ENCODE results near the gene CHCT1. TPM values are rescaled to one million over a fixed set of nuclear protein-coding genes. Genes with fewer than 3 reads are reported as not detected.
A peak's percentile ranks its signal among the peaks of the same experiment; 100 is the strongest.
"Not testable (repeated sequence)": the region's sequence is repeated elsewhere in the genome, so short reads cannot be mapped to it uniquely, and the experiment has no call there.

Gene CHCT1
- total RNA-seq, 2 experiments from 2014 or later: not detected

DNA sequence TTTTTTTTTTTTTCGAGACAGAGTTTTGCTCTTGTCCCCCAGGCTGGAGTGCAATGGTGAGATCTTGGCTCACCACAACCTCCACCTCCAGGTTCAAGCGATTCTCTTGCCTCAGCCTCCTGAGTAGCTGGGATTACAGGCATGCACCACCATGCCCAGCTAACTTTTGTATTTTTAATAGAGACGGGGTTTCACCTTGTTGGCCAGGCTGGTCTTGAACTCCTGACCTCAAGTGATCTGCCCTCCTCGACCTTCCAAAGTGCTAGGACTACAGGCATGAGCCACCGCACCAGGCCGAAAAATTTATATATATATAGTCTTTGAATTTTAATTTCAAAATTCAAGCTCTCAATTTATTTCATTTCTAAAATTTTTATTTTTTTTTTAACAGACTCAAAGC, 6.2 kb downstream of the CHCT1 start:
- DNase-seq; H3K27me3 Mint-ChIP-seq; H3K4me1 Mint-ChIP-seq (ENCODE audit: low read depth); H3K4me3 Mint-ChIP-seq; H3K36me3 Mint-ChIP-seq; H3K27ac Mint-ChIP-seq; H3K9me3 Mint-ChIP-seq; POLR2A ChIA-PET: not testable (repeated sequence)
- intact Hi-C loops (cut with micrococcal nuclease): loop anchor here (10.0 kb wide), 1 partner anchor 156 kb away; no protein-coding TSS in a partner anchor
- CTCF ChIA-PET: interaction anchor here (1.0 to 1.1 kb wide), 2 partner anchors 197 to 210 kb away, joined by 3 read pairs; no protein-coding TSS in a partner anchor

- DNase-seq; POLR2A ChIA-PET; H3K9me3 Mint-ChIP-seq; H3K27ac Mint-ChIP-seq; H3K4me3 Mint-ChIP-seq; H3K4me1 Mint-ChIP-seq (ENCODE audit: low read depth); H3K36me3 Mint-ChIP-seq; H3K27me3 Mint-ChIP-seq: not testable (repeated sequence)
- intact Hi-C loops (cut with micrococcal nuclease): loop anchor here (10.0 kb wide), 1 partner anchor 396 kb away; no protein-coding TSS in a partner anchor
- CTCF ChIA-PET: interaction anchor here (0.7 to 2.4 kb wide), 4 partner anchors 9 to 394 kb away, joined by 3 to 7 read pairs (median 3); no protein-coding TSS in a partner anchor
Measured at GRCh38 chr17:60430561-60430960, 8.3 kb downstream of the CHCT1 start.

DNA sequence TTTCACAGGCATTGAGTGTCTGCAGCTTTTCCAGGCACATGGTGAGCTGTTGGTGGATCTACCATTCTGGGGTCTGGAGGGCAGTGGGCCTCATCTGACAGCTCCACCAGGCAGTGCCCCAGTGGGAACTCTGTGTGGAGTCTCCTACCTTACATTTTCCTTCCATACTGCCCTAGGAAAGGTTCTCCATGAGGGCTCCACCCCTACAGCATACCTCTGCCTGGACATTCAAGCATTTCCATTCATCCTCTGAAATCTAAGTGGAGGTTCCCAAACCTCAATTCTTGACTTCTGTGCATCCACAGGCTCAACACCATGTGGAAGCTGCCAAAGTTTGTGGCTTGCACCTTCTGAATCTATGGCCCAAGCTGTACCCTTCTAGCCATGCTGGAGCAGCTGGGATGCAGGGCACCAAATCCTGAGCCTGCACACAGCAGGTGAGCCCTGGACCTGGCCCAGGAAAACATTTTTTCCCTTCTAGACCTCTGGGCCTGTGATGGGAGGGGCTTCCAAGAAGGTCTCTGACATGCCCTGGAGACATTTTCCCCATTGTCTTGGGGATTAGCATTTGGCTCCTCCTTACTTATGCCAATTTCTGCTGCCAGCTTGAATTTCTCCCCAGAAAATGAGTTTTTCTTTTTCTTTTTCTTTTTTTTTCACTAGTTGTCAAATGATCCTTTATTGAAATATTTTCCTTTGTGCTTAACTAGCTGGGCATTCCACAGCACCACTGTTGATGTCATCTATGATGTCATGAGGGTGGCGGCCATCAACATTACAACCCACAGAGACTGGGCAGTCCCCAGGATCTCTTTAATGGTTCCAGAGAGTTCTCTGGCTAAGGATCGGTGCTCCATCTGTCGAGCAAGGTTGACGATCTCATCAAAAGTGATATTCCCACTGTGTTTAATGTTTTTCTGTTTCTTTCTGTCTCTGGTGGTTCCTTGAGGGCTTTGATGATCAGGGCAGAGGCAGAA, 11.0 kb downstream of the CHCT1 start:
- CTCF ChIA-PET: interaction anchor here (1.2 kb wide), 2 partner anchors 9 to 204 kb away, joined by 3 to 4 read pairs; no protein-coding TSS in a partner anchor
- H3K9me3 Mint-ChIP-seq; H3K27me3 Mint-ChIP-seq; H3K4me1 Mint-ChIP-seq (ENCODE audit: low read depth); H3K36me3 Mint-ChIP-seq; POLR2A ChIA-PET; DNase-seq; H3K4me3 Mint-ChIP-seq; H3K27ac Mint-ChIP-seq: not testable (repeated sequence)
- intact Hi-C loops (cut with micrococcal nuclease): loop anchor here (10.0 kb wide), 1 partner anchor 399 kb away; no protein-coding TSS in a partner anchor

DNA sequence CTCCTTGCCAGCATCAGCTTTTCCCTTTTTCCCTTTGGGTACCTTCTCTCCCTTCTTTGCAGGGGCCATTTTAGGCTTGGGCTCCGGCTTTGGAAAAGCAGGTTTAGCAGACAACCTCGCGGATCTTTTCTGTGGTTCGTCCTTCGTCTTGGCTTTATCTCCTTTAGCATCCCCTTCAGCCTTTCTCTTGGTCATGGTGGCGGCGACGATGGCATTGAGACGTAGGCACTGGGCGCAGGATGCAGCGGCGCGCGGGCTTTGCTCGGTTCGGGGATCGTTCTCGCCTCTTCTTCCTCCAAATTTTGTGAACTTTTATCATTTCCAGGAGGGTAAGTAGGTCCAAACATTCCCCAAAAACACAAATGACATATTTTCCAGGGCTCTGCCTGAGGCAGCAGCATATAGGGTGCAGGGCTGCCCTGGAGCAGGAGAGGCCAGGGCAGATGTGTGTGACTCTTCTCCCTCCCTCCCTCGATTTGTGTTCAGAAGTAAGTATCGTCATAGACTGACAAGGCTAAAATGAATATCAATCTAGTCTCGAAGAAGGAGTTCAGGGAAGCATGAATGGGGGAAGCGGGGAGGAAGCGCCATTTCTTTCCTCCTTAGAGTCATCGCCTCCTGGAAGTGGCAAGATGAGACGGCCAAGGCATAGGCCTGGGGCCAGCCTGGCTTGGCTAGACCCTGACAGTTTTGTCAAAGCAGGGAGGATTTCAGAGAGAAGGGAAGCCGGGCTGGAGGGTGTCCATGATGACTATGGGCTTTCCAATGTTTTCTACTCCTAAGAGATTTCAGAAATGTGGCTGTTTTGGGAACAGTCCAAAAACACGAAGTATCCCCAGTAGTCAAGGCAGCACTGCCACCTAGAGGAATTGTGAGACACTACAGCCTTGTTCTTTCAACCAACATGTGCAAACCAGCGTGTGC, 13.2 kb downstream of the CHCT1 start:
- intact Hi-C loops (cut with micrococcal nuclease): loop anchor here (1.0 to 10.0 kb wide), 3 partner anchors 203 to 401 kb away; no protein-coding TSS in a partner anchor
- peak; percentile 62 for DNase-seq
- Mint-ChIP-seq H3K27ac (no peak overlapping the region), H3K9me3 (peaks cover 3% of the 10 kb centered on the region), H3K27me3 (peaks cover 2% of the 10 kb centered on the region), H3K36me3 (no peaks in the 10 kb centered on the region), H3K4me1 (ENCODE audit: low read depth) (peaks cover 3% of the 10 kb centered on the region), H3K4me3 (no peak overlapping the region)
- ChIA-PET CTCF (interaction anchor here (0.7 to 1.0 kb wide), 10 partner anchors 11 to 399 kb away, joined by 3 to 5 read pairs (median 3); no protein-coding TSS in a partner anchor), POLR2A (no interaction called here)

DNA sequence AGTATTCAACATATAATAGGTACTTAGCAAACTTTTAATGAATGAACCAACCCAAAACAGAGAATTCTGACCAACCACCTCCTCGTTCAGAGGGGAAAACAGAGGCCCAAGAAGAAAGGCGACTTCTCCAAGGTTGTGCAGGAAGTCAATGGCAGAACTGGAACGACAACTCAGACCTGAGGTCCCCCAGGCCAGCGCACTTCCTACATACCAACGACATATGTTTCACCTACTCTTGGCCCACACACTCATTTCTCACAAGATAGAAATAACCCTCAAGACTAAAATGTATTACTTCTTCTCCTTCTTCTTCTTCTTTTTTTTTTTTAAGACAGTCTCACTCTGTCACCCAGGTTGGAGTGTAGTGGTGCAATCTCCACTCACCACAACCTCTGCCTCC, 14.4 kb downstream of the CHCT1 start:
- H3K4me3 Mint-ChIP-seq: no peak overlapping the region
- H3K27ac Mint-ChIP-seq: no peak overlapping the region
- DNase-seq: no peak
- intact Hi-C loops (cut with micrococcal nuclease): loop anchor here (1.0 to 10.0 kb wide), 3 partner anchors 204 to 402 kb away; no protein-coding TSS in a partner anchor
- CTCF ChIA-PET: interaction anchor here (0.7 to 1.0 kb wide), 3 partner anchors 16 to 400 kb away, joined by 3 to 4 read pairs (median 3); no protein-coding TSS in a partner anchor
- peaks cover 2% of the 10 kb centered on the region for H3K27me3 Mint-ChIP-seq
- H3K36me3 Mint-ChIP-seq: no peaks in the 10 kb centered on the region
- POLR2A ChIA-PET: no interaction called here
- H3K9me3 Mint-ChIP-seq: peaks cover 3% of the 10 kb centered on the region
- H3K4me1 Mint-ChIP-seq (ENCODE audit: low read depth): peaks cover 3% of the 10 kb centered on the region

- H3K4me1 Mint-ChIP-seq (ENCODE audit: low read depth): peaks cover 3% of the 10 kb centered on the region
- CTCF ChIA-PET: no interaction called here
- POLR2A ChIA-PET: no interaction called here
- peaks cover 2% of the 10 kb centered on the region for H3K27me3 Mint-ChIP-seq
- no peak overlapping the region for H3K27ac Mint-ChIP-seq
- no peaks in the 10 kb centered on the region for H3K9me3 Mint-ChIP-seq
- intact Hi-C loops (cut with micrococcal nuclease): loop anchor here (5.0 to 10.0 kb wide), 2 partner anchors 207 to 405 kb away; no protein-coding TSS in a partner anchor
- DNase-seq: no peak
- no peaks in the 10 kb centered on the region for H3K36me3 Mint-ChIP-seq
- H3K4me3 Mint-ChIP-seq: no peak overlapping the region
Measured at GRCh38 chr17:60439501-60439900, 17.2 kb downstream of the CHCT1 start.

DNA sequence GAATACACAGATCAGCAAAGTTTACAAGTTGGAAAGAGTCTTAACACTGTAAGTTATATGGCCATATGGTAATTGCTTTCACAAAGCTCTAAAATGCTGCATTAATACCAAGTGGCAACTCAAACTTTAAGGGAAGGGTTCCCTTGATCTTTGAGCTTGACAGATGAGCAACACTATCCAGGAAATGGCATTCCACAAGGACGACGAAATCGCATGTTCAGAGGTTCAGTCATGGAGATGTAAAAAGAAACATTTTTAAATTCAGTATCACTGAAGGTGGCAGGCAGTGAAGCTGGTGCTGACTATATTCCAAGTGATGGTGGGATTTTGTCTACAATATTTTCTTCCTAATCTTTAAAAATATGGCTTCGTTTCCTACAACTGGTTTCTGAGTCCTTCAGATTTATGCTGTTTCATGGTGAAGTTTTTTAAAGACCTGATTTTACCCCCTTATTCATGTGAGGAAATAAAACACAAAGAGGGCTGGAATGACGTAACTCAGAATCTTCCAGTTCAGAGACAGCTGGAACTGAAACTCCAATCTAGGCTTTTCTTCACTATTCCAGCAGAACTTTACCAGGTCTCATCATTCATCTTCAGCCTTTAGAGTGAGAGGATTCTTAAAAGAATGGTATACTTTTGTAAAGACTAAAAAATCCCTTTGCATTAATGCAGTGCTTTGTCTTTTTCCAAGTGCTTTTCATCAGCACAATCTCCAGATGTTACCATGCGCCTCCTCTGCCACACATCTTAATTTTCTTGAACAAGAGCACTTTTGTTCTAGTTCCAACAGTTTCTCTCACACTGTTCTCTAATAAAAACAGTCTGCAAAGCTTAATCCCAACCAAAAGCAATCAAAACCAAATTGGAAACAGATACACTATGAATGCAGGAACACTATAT, 20.2 kb downstream of the CHCT1 start:
- ChIA-PET CTCF (interaction anchor here (1.0 kb wide), 1 partner anchor 303 kb away, joined by 3 read pairs; no protein-coding TSS in a partner anchor), POLR2A (no interaction called here)
- H3K9me3 Mint-ChIP-seq: no peaks in the 10 kb centered on the region
- H3K27me3 Mint-ChIP-seq: no peaks in the 10 kb centered on the region
- no peak for DNase-seq
- H3K4me1 Mint-ChIP-seq (ENCODE audit: low read depth): no peaks in the 10 kb centered on the region
- intact Hi-C loops (cut with micrococcal nuclease): no loop called here
- no peak overlapping the region for H3K27ac Mint-ChIP-seq
- no peak overlapping the region for H3K4me3 Mint-ChIP-seq
- peaks cover 2% of the 10 kb centered on the region for H3K36me3 Mint-ChIP-seq

DNA sequence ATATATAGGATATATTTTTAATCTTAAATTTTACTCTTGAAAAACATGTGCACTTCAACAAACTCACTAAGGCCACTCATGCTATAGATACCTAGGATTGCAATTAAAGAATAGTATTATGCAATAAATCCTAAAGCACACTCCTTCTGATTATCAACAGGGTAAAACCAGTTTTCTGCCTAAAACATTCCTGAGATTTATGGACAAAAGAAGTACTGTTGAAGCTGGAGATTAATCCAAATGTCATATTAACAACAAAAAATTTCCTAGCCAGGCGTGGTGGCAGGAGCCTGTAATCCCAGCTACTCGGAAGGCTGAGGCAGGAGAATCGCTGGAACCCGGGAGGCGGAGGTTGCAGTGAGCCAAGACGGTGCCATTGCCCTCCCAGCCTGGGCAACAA, 21.4 kb downstream of the CHCT1 start:
- Mint-ChIP-seq H3K4me3 (no peak overlapping the region), H3K27me3 (no peaks in the 10 kb centered on the region), H3K4me1 (ENCODE audit: low read depth) (no peaks in the 10 kb centered on the region), H3K36me3 (peaks cover 9% of the 10 kb centered on the region), H3K9me3 (no peaks in the 10 kb centered on the region), H3K27ac (no peak overlapping the region)
- intact Hi-C loops (cut with micrococcal nuclease): no loop called here
- POLR2A ChIA-PET: no interaction called here
- CTCF ChIA-PET: no interaction called here
- no peak for DNase-seq

DNA sequence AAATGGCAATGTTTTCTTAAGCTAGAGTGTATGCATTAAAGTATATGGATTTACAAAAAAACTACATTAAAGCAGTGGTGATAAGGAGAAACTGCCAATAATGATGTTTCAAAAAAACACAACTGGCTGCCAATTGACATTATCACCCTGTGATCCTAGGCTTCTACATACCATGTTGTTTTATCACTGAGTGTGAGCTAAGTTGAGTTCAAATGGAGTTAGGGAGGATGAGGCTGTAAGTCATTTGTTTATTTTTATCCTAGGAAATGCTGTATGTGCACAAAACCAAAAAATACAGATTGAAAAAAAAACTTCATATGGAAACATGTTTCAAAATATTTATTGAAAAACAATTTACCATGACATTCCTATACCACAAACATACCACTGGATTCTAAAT, 22.9 kb downstream of the CHCT1 start:
- Mint-ChIP-seq H3K4me1 (ENCODE audit: low read depth) (no peaks in the 10 kb centered on the region), H3K27me3 (no peaks in the 10 kb centered on the region), H3K4me3 (no peak overlapping the region), H3K9me3 (no peaks in the 10 kb centered on the region), H3K27ac (no peak overlapping the region), H3K36me3 (peaks cover 9% of the 10 kb centered on the region)
- intact Hi-C loops (cut with micrococcal nuclease): no loop called here
- DNase-seq: no peak
- ChIA-PET POLR2A (no interaction called here), CTCF (interaction anchor here (0.8 to 1.3 kb wide), 2 partner anchors 24 to 195 kb away, joined by 3 read pairs; no protein-coding TSS in a partner anchor)

- H3K36me3 Mint-ChIP-seq: peaks cover 9% of the 10 kb centered on the region
Measured at GRCh38 chr17:60447375-60447774, 25.1 kb downstream of the CHCT1 start.

GRCh38 chr17:60451071-60451470, 28.8 kb downstream of the CHCT1 start:
- no peaks in the 10 kb centered on the region for H3K27me3 Mint-ChIP-seq
- DNase-seq: no peak
- no peak overlapping the region for H3K4me3 Mint-ChIP-seq
- H3K4me1 Mint-ChIP-seq (ENCODE audit: low read depth): no peaks in the 10 kb centered on the region
- ChIA-PET CTCF (no interaction called here), POLR2A (no interaction called here)
- peaks cover 12% of the 10 kb centered on the region for H3K36me3 Mint-ChIP-seq
- no peaks in the 10 kb centered on the region for H3K9me3 Mint-ChIP-seq
- no peak overlapping the region for H3K27ac Mint-ChIP-seq
- intact Hi-C loops (cut with micrococcal nuclease): no loop called here

More at GRCh38 chr17:60447375-60447774, 25.1 kb downstream of the CHCT1 start:
- POLR2A ChIA-PET: no interaction called here
- Mint-ChIP-seq H3K9me3 (no peaks in the 10 kb centered on the region), H3K4me3 (no peak overlapping the region), H3K27me3 (no peaks in the 10 kb centered on the region), H3K4me1 (ENCODE audit: low read depth) (no peaks in the 10 kb centered on the region), H3K27ac (no peak overlapping the region)
- CTCF ChIA-PET: no interaction called here
- intact Hi-C loops (cut with micrococcal nuclease): no loop called here
- DNase-seq: no peak

Measured in activated CD4-positive, alpha-beta memory T cell treated with anti-CD3 and anti-CD28 coated beads for 36 hours (primary cell).